Measurements from ENCODE around the gene AP3B1.

GRCh38 chr5:78295035-78295961 lies 800 bp upstream of the AP3B1 start:
- TF ChIP-seq CTCF (conservative IDR thresholded peaks at IDR 0.05 in 1 of 2, IDR thresholded peaks at IDR 0.05 in 1 of 2; ENCODE audit: low read depth in 1 of 2, low read length in 2 of 2) = peak; percentile 12 to 13
- no peak for TF ChIP-seq EZH2 (IDR thresholded peaks at IDR 0.05; ENCODE audit: low read length, missing control alignments)

All from fibroblast of lung (primary cell).